ENCODE data around the gene CFAP68. TPM values are rescaled to one million over a fixed set of nuclear protein-coding genes. Genes with fewer than 3 reads are reported as not detected.

Gene CFAP68
- total and polyA plus RNA-seq, 2 of the 13 experiments (the other 11 are each of a cell fraction or from before 2014, with no cell fraction given) = 22.2 to 25.6 TPM

GRCh38 chr11:111852103-111852502 lies 27.2 kb upstream of the CFAP68 start:
- intact Hi-C loops (cut with micrococcal nuclease; ENCODE audit: unreplicated experiment) (no loop called here), in situ Hi-C loops (cut with HindIII; ENCODE audit: extremely low pct_ligation_motif_present, low pct_unique_long_range_greater_than_20kb) (no loop called here)
- no peak for DNase-seq (ENCODE audit: low spot score)
- ATAC-seq = no peak
- Histone ChIP-seq H3K36me3 (replicated peaks in 1 of 2; ENCODE audit: control insufficient read depth in 1 of 2, insufficient read depth in 2 of 2, low read length in 2 of 2) (peaks cover 5 to 42% of the 10 kb centered on the region in 2 experiments), H3K9ac (ENCODE audit: insufficient read depth, low read depth, low read length) (no peak overlapping the region), H3K79me2 (ENCODE audit: insufficient read depth, low read length) (no peaks in the 10 kb centered on the region), H3K4me3 (replicated peaks in 1 of 3; ENCODE audit: insufficient read depth in 1 of 3, low read depth in 2 of 3, low read length in 3 of 3) (no peak overlapping the region), H3K4me2 (ENCODE audit: low read depth, low read length) (no peak overlapping the region), H3K27me3 (ENCODE audit: control insufficient read depth in 1 of 2, insufficient read depth in 2 of 2, low read length in 2 of 2) (no peaks in the 10 kb centered on the region), H3K27ac (ENCODE audit: extremely low read length, insufficient read depth, low read length) (no peak overlapping the region), H3K4me1 (ENCODE audit: insufficient read depth, low read length) (no peaks in the 10 kb centered on the region), H2AFZ (ENCODE audit: low read length) (no peak overlapping the region), H4K20me1 (ENCODE audit: insufficient read depth, low read length) (no peaks in the 10 kb centered on the region), H3K9me3 (ENCODE audit: low read length) (no peaks in the 10 kb centered on the region)
- 96% methylated on average over 2 of the region's 2 CpGs for WGBS (ENCODE audit: low lambda C conversion rate)
- POLR2A ChIA-PET = no interaction called here
- FAIRE-seq = no peak
- CTCF ChIA-PET (ENCODE audit: low intra/inter-chr PET ratio, low total read pairs) = interaction anchor here (1.6 kb wide), 1 partner anchor 287 kb away, joined by 6 read pairs; no protein-coding TSS in a partner anchor
- no TSS peak for BruUV-seq (replicated peaks)
- no peak for TF ChIP-seq ZNF562 (CRISPR knock-in tag; IDR thresholded peaks at IDR 0.05; ENCODE audit: borderline replicate concordance)
- TF ChIP-seq FOSL1 (CRISPR knock-in tag; IDR thresholded peaks at IDR 0.05; ENCODE audit: borderline replicate concordance) = no peak
- TF ChIP-seq HNF1A (IDR thresholded peaks at IDR 0.05; ENCODE audit: low read depth) = no peak
- no peak for TF ChIP-seq HNF1A (CRISPR knock-in tag; IDR thresholded peaks at IDR 0.05; ENCODE audit: borderline replicate concordance)
- no peak for TF ChIP-seq SRSF1 (optimal IDR thresholded peaks at IDR 0.05; ENCODE audit: low read depth, low read length)
- no peak for TF ChIP-seq STAT6 (CRISPR knock-in tag; IDR thresholded peaks at IDR 0.05; ENCODE audit: borderline replicate concordance)
- no peak for TF ChIP-seq PRMT3 (CRISPR knock-in tag; IDR thresholded peaks at IDR 0.05; ENCODE audit: borderline replicate concordance, low read depth)
- peak; percentile 81 for TF ChIP-seq MAFF (IDR thresholded peaks at IDR 0.05; ENCODE audit: low read depth, low read length)
- no peak for TF ChIP-seq GZF1 (CRISPR knock-in tag; IDR thresholded peaks at IDR 0.05)
- TF ChIP-seq PBX2 (CRISPR knock-in tag; IDR thresholded peaks at IDR 0.05) = no peak
- TF ChIP-seq DMTF1 (CRISPR knock-in tag; IDR thresholded peaks at IDR 0.05) = no peak
- no peak for TF ChIP-seq ZNF460 (CRISPR knock-in tag; IDR thresholded peaks at IDR 0.05; ENCODE audit: borderline replicate concordance)
- TF ChIP-seq MAFK (conservative IDR thresholded peaks at IDR 0.05 in 1 of 2, IDR thresholded peaks at IDR 0.05 in 1 of 2; ENCODE audit: low read length in 2 of 2) = peak; percentile 75 to 88
